OCI-LY1 (cell line): ENCODE data around the gene LIMCH1.

ENCODE experiments used
- CTCF ChIP-seq: fragments of 200-600 bp; sonication (generic), shearing (Covaris generic); IDR thresholded peaks from 2 replicates; pipeline ENCODE4 v1.5.1; 2017; ENCODE audit warnings: mild to moderate bottlenecking, antibody characterized with exemption, low read length, moderate library complexity, mixed read lengths
- EZH2 ChIP-seq: fragments of 200-600 bp; sonication (generic), shearing (Covaris generic); IDR thresholded peaks from 2 replicates; pipeline ENCODE4 v1.8.0; 2017; ENCODE audit warnings: borderline replicate concordance, mixed run types, mild to moderate bottlenecking, antibody characterized with exemption, low read length, moderate library complexity, mixed read lengths

GRCh38 chr4:41713768-41714167, 175.8 kb downstream of the LIMCH1 start:
- no peak for TF ChIP-seq CTCF
- no peak for TF ChIP-seq EZH2
